GM18909 (cell line): ENCODE data around the gene MTA1.

ENCODE experiments used
- ATAC-seq: cut with Tn5 transposase; IDR thresholded peaks from one replicate; pipeline ENCODE4 v1.9.1; 2021; ENCODE audit warnings: mild to moderate bottlenecking; ENCODE audit not compliant: unreplicated experiment, poor library complexity

MTA1 gene

DNA sequence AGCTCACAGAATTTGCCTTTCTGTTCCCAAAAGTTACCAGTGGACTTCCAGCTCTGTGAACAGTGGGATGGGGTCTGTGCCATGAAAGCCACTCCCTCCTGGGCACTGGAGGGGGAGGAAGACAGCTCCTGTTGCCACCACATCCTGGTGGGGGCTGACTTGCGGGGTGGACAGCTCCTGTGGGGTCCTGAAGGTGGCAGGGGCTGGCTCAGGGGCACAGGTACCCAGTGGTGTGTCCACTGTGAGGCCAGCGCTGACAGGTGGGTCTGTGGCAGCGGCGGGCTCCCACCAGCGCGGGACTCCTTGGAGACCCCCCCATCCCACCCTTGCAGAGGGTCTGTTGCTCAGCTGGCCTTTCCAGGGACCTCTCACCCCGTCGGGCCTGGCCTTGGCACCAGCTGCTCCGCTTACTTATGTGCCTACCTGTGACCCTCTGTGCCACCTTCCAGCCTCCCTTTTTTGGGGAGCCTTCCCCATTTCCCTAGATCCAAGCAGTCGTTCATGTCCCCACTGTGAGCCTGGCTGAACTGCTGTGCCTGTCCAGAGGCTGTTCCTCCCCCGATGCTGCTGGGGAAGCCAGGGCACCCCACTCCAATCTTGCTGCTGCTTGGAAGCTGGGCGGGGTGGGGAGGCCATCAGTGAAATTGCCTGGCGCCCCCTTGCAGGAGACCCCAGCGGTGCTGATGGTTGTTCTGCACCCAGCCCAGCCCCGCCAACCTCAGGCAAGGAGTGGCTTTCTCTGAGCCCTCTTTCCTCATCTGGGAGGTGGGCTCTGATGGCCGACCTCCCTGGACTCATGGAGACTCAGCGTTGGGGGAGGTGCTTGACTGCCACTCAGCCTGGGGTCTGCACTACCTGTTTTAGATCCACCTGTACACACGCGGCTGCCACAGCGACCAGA lies 73.6 kb downstream of the MTA1 start:
- no peak for ATAC-seq

GRCh38 chr14:105493921-105494605 lies 74.4 kb downstream of the MTA1 start:
- ATAC-seq = no peak

GRCh38 chr14:105494606-105494929 lies 74.9 kb downstream of the MTA1 start:
- no peak for ATAC-seq

DNA sequence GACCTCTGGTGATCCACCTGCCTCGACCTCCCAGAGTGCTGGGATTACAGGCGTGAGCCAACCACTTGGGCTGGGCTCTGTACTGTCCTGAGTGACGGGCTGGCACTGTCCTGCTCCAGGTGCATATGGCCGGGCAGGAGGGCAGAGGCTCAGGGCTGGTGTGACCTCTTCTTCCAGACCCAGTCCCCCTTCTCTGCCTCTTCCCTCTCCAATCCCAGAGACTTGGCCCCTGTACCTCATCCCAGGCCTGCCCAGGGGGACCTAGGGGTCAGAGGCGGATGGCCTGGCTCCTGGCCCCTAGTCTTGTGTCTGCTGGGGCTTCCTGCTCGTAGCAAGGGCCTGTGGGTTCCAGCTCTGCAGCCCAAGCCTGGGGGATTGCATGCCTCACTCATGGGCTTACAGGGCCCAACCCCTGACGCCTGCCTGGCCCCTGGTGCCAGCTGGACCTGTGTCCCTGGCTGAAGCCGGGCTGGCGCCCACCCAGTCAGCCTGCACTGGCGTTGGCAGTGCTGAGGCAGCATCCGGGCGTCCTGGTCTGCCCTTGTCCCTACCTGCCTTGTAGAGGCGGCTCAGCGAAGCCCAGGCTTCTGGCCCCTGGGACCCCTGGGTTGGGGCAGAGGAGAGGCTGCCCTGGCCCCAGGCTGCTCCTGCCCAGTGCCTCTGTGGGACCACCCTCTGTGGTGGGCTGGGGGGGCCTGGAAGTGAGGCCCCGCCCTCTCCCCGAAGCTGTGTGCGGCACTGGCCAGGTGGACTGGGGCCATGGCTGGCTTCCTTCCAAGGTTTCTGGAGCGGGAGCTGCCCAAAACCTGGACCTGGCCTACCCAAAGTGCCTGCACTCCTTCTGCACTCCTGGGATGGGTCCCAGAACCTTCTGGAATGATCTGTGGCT lies 75.7 kb downstream of the MTA1 start:
- ATAC-seq = no peak

DNA sequence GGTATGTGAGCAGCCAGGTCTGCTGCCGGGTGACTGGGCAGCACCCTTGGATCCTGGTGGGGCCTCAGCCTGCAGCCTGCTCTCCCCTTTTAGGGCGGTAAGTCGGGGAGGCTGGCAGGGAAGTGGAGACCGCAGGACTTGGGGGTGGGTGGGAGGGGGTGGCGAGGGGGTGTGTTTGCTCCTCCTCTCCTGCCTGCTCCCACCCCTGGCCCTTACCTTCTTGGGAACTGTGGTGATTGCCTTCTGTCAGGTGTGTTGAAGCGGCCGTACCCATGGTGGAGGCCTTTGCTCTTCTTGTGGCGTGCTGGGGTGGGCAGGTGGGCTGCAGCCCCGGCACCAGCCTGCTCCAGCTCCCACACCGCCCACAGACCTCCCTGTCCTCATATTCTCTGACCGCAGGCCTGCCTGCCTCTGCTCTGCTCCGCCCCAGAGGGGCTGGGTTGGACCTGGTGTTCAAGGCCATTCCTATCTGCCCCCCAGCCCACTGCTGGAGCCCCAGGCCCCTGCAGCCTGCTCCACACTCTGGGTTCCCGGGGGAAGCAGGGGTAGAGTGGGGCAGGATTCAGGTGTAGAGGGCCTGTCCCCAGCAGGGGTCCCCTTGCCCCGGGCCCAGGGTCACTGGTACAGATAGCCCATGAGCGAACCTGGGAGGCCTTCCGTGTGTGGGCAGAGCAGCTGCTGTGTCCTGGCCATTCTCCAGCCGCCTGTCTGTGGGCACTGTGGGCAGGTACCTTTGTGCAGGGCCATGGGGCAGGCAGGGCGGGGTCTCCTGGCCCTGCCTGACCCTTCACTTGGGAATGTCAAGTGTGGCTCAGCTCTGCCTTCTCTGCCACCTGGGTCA lies 76.6 kb downstream of the MTA1 start:
- ATAC-seq = no peak

- ATAC-seq = no peak
Measured at GRCh38 chr14:105496831-105497591, 77.4 kb downstream of the MTA1 start.

GRCh38 chr14:105497671-105498429 lies 78.2 kb downstream of the MTA1 start:
- ATAC-seq = no peak

DNA sequence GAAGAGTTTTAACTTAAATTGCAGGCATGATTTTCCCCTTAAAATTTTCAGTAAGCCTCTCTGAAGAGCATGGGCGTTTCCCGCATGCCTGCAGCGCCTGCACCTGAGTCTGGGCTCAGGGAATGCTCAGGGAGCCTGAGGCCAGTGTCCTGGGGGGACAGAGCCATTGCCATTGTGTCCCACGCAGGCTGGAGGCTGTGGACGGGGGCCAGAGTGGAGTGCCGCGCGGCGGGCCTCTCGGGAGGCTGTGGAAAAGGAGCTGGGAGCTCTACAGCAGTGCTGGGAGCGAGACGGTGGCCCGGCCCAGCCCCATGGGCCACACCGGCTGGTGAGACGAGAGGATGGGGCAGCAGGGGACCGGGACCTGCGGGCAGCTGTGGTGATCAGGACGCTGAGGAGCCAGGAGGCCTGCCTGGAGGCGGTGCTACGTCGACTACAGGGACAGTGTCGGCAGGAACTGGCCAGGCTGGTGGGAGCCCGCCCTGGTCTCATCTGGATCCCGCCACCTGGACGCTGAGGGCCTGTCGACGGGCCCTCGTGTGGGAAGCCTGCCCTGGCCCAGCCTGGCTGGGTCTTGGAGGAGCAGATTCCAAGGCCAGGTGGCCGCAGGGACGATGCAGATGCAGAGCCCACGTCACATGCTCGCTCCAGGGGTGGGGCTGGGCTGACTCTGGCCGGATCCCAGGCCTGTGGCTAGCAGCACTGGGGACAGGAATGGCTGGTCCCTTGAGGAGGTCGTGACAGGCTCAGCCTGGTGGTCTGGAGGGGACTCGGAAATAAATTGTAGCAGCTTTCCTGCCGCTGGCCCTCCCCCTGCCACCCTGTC lies 79.0 kb downstream of the MTA1 start:
- ATAC-seq = no peak

GRCh38 chr14:105499256-105500035 lies 79.8 kb downstream of the MTA1 start:
- ATAC-seq = no peak

DNA sequence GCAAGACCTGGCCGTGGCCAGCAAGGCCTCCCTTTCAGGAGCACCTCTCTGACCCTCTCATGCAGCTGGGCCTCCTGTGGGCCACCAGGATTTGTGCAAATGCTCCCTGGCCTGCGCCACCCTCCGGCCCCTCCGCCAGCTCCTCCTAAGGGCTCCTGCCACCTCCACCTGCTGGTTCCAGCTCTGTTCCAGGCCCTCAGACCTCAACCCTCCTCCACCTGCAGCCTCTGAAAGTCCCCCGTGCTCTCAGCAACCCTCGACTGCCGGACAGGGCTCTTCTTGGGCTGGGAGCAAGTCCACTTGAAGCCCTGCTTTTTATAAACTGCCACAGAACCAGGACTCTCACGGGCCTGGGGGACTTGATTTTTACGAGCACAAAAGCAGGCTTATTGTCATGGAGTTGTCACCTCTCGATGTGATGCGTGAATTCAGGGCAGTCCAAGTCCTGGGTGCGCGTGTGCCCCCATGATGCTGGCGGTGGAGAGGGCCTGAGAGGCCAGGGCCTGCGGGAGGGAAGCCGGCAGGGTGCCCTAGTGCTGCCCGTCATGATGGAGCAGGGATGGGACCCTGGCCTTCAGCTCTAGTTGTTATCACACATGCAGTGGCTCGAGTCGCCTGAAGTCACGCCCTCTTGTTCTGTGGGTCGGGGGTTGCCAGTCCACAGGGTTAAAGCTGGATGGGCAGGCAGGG lies 80.6 kb downstream of the MTA1 start:
- ATAC-seq = no peak

- ATAC-seq = no peak
Measured at GRCh38 chr14:105500726-105501101, 81.1 kb downstream of the MTA1 start.

GRCh38 chr14:105501504-105502291 lies 82.1 kb downstream of the MTA1 start:
- no peak for ATAC-seq

- no peak for ATAC-seq
Measured at GRCh38 chr14:105502446-105503295, 83.0 kb downstream of the MTA1 start.

- ATAC-seq = no peak
Measured at GRCh38 chr14:105503296-105503640, 83.6 kb downstream of the MTA1 start.
